Uterine smooth muscle cell (primary cell): ENCODE results near the gene SNRPA1. TPM values are rescaled to one million over a fixed set of nuclear protein-coding genes. Genes with fewer than 3 reads are reported as not detected.

ENCODE experiments used
- total RNA-seq: library from RNA; depleted of rRNA; stranded (reverse); fragments of >200 nt; gene quantifications from 2 replicates; pipeline ENCODE4 v1.2.3, GENCODE V29; 2014

Gene SNRPA1
- 18.4 and 36.4 TPM in 2 replicates for total RNA-seq

DNA sequence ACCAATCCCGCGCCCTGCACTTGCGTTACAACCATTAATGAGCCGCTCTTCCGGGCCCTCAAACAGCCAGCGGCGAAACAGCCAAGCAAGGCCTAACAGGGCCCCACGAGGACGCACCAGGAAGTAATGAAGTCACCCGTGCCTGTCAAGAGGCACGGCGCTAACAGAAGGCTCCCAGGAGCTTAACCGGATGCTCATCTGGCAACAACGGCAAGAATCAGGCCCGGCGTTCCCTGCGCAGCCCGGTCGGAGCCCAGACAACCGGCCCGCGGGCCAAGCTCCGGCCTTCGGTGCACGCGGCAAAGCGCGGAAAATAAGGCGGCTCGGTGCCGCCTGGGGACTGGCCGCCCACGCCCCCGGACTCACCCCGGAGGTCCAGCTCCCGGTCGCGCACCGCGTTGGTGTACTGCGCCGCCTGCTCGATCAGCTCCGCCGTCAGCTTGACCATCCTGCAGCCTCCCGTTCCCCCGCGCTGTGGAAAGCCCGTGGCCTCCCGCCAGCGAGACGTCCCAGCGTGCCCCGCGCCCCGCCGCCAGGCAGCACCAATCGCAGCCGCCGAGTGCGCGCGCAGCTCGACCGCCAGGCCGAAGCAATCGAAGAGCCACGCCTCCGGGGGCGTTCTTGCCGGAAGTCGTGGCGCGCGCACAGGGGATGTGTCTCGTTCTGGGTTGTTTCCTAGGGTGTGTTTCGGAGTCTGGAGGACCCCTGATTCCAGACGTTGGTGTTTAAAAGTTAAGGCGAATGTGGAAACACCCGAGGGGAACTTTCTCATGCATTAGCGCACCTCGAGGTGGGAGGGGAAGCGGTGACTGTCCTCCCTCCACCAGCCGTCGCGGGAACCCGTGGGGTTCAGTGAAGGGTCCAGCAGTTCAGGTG, at the start of gene SNRPA1:
SNRPA1 (minus strand) TSS at position 518 of the 876 bp plus-strand sequence; CDS start at position 448, 70 bp downstream.

DNA sequence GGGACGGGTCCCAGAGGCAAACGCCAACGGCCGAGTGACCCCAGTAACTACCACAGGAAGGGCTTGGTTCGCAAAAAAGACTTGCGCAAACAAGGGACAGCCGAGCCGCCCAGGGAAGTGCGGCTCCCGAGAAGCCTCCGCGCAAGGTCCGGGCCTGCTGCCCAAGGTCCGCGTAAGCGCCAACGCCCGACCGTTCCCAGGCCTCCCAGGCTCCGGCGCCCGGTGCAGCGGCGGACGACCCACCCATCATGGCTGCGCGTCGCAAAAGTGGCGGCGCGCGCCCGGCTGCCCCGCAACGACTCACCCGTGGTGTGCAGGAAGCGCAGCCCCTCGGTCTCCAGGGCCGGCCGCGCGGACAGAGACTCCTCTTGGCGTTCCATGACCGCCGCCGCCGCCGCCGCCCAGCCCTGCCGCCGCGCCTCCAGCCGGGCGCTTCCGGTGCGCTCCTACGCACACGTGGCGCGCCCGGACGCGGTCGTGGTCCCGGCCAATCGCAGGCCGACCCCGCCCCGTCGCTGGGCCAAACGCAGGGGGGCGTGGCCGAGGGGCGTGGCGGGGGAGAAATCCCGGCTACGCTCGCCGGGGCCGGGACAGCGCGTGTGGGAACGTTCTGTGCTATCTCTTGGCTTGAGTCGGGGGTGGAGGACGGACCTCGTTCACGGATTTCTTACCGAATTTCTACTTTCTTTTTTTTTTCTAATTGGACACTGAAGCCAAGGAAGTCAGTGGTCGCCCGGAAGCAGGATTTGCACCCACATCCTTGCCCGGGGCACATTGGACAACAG, 17.8 kb downstream of the SNRPA1 start, which contains the start of gene SELENOS:
SELENOS (minus strand) TSS at position 448 of the 785 bp plus-strand sequence; CDS start at position 380, 68 bp downstream.

DNA sequence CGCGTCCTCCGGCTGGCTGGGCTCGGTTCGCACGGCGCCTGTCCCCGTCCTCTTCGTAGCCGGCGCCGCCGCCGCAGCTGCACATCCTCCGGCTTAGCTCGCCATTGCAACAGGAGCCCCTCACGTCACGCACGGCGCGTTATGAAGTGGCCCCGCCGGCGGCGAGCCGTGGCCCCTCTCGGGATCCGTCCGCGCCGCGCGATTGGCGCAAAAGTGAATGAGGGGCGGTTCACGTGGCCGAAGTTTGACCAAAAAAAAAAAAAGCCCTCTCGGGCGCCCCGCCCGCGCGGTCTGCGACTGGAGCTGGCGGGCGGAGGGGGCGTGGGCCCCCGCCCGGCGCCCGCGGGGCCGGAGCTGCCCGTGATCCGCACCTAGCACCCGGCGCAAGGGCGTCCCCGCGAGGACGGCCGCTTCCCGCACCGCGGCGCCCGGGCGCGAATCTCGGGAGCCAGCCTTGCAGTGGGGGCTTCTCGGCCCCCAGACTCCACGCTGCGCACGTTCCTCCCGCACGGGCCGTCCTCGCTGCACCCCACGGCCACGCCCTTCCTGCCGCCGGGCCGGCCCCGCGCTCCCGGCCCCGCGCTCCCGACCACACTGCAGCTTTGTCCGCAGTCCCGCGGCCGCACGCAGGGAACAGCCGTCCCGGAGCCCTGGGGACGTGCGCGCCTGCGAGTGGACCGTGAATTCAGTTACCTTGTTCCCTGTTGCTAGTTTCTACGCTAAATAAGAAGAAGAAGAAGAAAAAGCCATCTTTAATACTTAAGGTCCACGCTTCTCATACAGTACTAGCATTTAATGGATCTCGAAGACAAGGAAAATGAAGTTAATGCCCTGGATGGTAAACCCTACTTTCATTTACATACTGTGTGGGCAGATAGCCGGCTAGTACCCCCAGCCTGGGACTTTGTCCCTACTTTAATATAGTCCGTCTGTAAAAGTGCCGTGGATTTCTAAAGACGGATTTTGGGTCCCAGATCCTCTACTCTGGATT, 42.9 kb downstream of the SNRPA1 start, which contains the start of gene CHSY1:
CHSY1 (minus strand) TSS at position 219 of the 991 bp plus-strand sequence. CDS start 592 bp downstream, outside the sequence.

Other genes with a start within 250 kb of the SNRPA1 start
- gene CHSY1, start 43.2 kb downstream of the SNRPA1 start, total RNA-seq = 32.1 and 34.0 TPM in 2 replicates
- 99.5 and 114 TPM in 2 replicates for gene SELENOS, start 17.8 kb downstream of the SNRPA1 start, total RNA-seq
- 0.44 and 1.2 TPM in 2 replicates for gene PCSK6, start 194.5 kb upstream of the SNRPA1 start, total RNA-seq